SK-N-MC (cell line): ENCODE results near the gene FAM131B.

Source experiments
- EZH2 ChIP-seq: fragments of 200-600 bp; sonication (generic); IDR thresholded peaks from one replicate; pipeline ENCODE4 v1.6.1; 2017; ENCODE audit warnings: antibody characterized with exemption
- FOXP2 ChIP-seq: optimal IDR thresholded peaks from 2 replicates; pipeline ENCODE3; 2011; ENCODE audit warnings: mild to moderate bottlenecking, moderate library complexity; ENCODE audit not compliant: insufficient read depth; ENCODE audit errors: extremely low read length, control extremely low read depth

- no peak for TF ChIP-seq FOXP2
- no peak for TF ChIP-seq EZH2
Measured at GRCh38 chr7:143406002-143406357, 43.5 kb upstream of the FAM131B start.
